Measurements from ENCODE around the gene NYAP2.
A peak's percentile ranks its signal among the peaks of the same experiment; 100 is the strongest.

The NYAP2 gene

GRCh38 chr2:225486236-225486635 is 86.7 kb downstream of the NYAP2 start:
- no peak overlapping the region for H3K4me3 ChIP-seq (ENCODE audit: control insufficient read depth, low read depth, low read length)
- no peak for DNase-seq (ENCODE audit: low read depth)
- TF ChIP-seq, protein P1, sequence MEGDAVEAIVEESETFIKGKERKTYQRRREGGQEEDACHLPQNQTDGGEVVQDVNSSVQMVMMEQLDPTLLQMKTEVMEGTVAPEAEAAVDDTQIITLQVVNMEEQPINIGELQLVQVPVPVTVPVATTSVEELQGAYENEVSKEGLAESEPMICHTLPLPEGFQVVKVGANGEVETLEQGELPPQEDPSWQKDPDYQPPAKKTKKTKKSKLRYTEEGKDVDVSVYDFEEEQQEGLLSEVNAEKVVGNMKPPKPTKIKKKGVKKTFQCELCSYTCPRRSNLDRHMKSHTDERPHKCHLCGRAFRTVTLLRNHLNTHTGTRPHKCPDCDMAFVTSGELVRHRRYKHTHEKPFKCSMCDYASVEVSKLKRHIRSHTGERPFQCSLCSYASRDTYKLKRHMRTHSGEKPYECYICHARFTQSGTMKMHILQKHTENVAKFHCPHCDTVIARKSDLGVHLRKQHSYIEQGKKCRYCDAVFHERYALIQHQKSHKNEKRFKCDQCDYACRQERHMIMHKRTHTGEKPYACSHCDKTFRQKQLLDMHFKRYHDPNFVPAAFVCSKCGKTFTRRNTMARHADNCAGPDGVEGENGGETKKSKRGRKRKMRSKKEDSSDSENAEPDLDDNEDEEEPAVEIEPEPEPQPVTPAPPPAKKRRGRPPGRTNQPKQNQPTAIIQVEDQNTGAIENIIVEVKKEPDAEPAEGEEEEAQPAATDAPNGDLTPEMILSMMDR (conservative IDR thresholded peaks at IDR 0.05; ENCODE audit: control insufficient read depth, insufficient read depth, low read depth, low read length), result no peak

DNA sequence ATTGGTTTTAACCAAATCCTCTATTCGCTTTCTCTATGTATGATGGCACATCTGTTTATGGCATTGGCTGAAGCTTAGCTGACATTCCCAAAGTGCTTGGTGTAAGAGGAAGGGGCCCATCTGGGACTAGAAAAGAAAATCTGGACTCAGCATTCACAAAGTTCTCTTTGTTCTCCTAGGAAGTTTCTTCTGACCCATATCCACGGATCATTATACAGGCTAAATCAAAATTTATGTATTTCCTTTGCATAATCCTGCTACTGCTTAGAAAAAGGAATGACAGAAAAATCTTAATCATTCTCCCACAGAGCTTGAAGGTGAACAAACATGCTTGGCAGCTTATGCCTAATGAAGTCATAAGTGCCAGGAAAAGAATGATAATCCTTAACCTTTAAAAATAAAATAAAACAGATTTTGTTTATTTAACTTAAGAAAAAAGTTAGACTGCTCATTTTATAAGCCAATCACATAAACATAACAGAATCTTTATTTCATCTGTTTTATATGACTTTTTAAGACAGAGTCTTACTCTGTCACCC is 88.4 kb downstream of the NYAP2 start:
- no peak for DNase-seq (ENCODE audit: low read depth)
- no peak overlapping the region for H3K4me3 ChIP-seq (ENCODE audit: control insufficient read depth, low read depth, low read length)
- TF ChIP-seq, protein P1 (conservative IDR thresholded peaks at IDR 0.05; ENCODE audit: control insufficient read depth, insufficient read depth, low read depth, low read length), result no peak

GRCh38 chr2:225488743-225489142 is 89.2 kb downstream of the NYAP2 start:
- no peak for DNase-seq (ENCODE audit: low read depth)
- TF ChIP-seq, protein P1 (conservative IDR thresholded peaks at IDR 0.05; ENCODE audit: control insufficient read depth, insufficient read depth, low read depth, low read length), result no peak
- H3K4me3 ChIP-seq (ENCODE audit: control insufficient read depth, low read depth, low read length), result no peak overlapping the region

DNA sequence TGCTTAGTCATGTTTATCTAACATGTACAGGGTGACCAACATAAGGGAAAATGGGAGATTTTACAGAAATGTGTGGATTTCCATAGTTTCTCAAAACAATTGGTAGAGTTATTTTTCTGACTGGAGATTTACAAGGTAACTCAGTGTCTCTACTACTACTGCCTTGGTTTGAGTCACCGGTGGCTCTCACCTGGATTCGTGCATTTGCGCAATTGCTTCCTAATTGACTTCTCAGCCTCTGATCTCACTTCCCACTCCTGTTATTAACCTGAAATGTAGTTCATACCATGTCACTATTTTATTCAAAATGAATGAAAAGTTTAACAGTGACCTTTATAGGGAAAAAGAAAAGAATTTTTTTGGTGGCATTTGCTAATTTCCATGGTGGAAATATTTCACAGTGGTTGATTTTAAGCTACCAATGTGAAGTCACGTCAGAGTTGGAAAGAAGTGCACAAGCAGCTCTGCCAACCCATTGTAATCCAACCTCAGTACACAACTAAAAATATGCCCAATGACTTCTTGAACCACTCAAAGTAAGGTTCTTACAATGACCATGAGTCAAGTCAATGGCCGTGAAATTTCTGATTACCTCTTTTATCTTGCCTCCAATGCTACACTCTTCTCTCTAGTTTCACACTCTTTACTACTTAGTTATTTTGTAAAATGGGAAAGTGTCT is 94.0 kb downstream of the NYAP2 start:
- H3K4me3 ChIP-seq (ENCODE audit: control insufficient read depth, low read depth, low read length), result no peak overlapping the region
- DNase-seq (ENCODE audit: low read depth), result no peak
- TF ChIP-seq, protein P1 (conservative IDR thresholded peaks at IDR 0.05; ENCODE audit: control insufficient read depth, insufficient read depth, low read depth, low read length), result no peak

DNA sequence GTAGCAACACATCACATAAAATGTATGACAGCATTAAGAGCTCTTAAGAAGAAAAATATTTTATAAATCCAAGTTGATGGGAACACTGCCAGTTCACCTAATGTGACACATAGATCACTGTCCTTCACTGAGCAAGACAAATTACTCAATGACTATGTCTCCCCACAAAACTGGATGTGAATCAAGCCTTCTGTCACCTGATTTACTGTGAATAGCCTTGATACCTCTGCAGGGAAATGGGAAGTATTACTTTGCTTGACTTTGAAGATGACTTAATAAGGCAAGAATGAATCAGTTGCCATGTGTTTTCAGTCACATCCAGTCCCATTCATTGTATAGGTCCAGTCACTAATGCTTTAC is 94.6 kb downstream of the NYAP2 start:
- TF ChIP-seq, protein P1 (conservative IDR thresholded peaks at IDR 0.05; ENCODE audit: control insufficient read depth, insufficient read depth, low read depth, low read length), result no peak
- no peak overlapping the region for H3K4me3 ChIP-seq (ENCODE audit: control insufficient read depth, low read depth, low read length)
- peak; percentile 2 for DNase-seq (ENCODE audit: low read depth)

- DNase-seq (ENCODE audit: low read depth), result no peak
- H3K4me3 ChIP-seq (ENCODE audit: control insufficient read depth, low read depth, low read length), result no peak overlapping the region
- TF ChIP-seq, protein P1 (conservative IDR thresholded peaks at IDR 0.05; ENCODE audit: control insufficient read depth, insufficient read depth, low read depth, low read length), result no peak
These were observed 96.2 kb downstream of the NYAP2 start for GRCh38 chr2:225495706-225496105.

All from fibroblast of mammary gland (primary cell).